ENCODE measurements around the gene ENOX2.
"Not testable (repeated sequence)": the region's sequence is repeated elsewhere in the genome, so short reads cannot be mapped to it uniquely, and the experiment has no call there.

DNA sequence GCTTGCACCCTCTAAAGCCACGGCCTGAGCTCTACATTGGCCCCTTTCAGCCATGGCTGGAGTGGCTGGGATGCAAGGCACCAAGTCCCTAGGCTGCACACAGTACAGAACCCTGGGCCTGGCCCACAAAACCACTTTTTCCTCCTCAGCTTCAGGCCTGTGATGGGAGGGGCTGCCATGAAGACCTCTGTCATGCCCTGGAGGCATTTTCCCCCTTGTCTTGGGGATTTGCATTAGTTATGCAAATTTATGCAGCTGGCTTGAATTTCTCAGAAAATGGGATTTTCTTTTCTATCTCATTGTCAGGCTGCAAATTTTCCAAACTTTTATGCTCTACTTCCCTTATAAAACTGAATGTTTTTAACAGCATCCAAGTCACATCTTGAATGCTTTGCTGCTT is 16.7 kb upstream of the ENOX2 start:
- TF ChIP-seq SUZ12 (IDR thresholded peaks at IDR 0.05; ENCODE audit: extremely low read depth, insufficient read depth, insufficient read length); ZNF274 (IDR thresholded peaks at IDR 0.05; ENCODE audit: low read depth, low read length); YY1 (IDR thresholded peaks at IDR 0.05; ENCODE audit: insufficient read depth, insufficient read length): not testable (repeated sequence)

Data from NT2/D1 (cell line).